GM19099 (cell line): ENCODE data around the gene SDK1.

ENCODE experiments used
- POLR2A ChIP-seq: IDR thresholded peaks from 3 replicates; pipeline ENCODE4 v1.6.1; 2011; ENCODE audit warnings: low read depth; ENCODE audit not compliant: insufficient read length; ENCODE audit errors: extremely low read depth

Gene SDK1

GRCh38 chr7:4241791-4242190, 940.7 kb downstream of the SDK1 start:
- TF ChIP-seq POLR2A, result no peak

DNA sequence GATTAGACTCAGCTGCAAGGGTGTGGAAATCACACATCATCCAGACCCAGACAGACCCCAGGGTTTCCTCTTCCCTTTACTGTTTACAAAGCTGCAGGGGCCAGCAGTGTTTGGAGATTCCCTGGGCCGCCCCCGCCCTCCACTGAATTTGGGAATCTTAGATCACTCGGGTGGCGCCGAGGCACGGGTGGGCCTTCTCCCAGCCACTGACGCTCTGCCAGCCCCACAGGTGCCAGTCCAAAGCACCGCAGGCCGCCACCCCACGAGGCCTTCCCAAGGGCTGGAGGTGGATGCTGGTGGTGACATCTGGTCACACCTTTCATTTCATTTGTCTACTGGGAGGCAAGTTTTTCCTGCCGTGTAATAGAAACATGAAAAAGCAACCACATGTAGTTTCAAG, 941.7 kb downstream of the SDK1 start:
- TF ChIP-seq POLR2A, result no peak

GRCh38 chr7:4244041-4244440, 943.0 kb downstream of the SDK1 start:
- no peak for TF ChIP-seq POLR2A

DNA sequence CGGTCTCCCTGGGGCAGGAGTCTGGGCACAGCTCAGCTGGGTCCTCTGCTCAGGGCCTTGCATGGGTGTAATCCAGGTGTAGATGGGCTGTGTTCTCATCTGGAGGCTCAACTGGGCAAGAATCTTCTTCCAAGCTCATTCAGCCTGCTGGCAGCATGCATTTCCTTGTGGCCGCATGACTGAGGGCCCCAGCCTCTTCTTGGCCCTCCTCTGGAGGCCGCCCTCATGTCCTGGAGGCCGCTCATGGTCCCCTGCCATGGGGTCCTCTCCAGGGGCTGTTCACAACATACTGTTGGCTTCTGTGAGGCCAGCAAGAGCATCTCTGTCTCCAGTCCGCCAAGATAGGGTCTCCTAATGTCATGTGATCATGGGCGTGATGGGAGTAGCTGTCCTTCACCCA, 943.6 kb downstream of the SDK1 start:
- no peak for TF ChIP-seq POLR2A

DNA sequence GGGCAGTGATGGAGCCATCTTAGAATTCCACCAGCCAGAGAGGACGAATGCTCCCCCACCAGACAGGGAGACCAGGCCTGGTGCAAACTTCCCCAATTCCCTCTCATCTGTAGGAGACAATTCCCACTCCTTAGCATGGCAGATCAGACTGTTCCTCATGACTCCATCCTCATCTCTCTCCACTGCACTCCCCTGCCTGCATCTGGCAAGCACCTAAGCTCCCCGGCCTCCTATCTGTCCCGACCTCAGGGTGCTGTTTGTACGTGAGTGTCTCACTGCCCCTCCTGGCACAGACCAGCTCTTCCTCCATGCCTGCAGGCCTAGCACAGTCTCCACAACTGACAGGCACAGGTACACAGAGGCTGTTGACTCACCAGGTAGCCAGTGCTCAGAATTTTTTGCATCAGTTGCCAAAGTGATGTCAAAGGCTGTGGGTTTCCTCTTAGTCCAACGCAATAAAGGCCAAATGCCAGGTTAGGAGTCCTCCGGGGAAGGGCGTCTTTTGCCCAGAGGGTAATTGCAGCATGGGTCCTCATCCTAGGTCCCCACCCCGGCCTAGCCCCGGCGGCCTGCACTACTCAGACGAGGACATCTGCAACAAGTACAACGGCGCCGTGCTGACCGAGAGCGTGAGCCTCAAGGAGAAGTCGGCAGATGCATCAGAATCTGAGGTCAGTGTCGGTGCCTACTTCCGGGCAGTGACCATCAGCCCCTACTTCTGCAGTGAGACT, 944.2 kb downstream of the SDK1 start:
- no peak for TF ChIP-seq POLR2A

- TF ChIP-seq POLR2A, result no peak
These were observed 944.9 kb downstream of the SDK1 start for GRCh38 chr7:4245866-4246470.

- no peak for TF ChIP-seq POLR2A
These were observed 945.5 kb downstream of the SDK1 start for GRCh38 chr7:4246536-4246935.

DNA sequence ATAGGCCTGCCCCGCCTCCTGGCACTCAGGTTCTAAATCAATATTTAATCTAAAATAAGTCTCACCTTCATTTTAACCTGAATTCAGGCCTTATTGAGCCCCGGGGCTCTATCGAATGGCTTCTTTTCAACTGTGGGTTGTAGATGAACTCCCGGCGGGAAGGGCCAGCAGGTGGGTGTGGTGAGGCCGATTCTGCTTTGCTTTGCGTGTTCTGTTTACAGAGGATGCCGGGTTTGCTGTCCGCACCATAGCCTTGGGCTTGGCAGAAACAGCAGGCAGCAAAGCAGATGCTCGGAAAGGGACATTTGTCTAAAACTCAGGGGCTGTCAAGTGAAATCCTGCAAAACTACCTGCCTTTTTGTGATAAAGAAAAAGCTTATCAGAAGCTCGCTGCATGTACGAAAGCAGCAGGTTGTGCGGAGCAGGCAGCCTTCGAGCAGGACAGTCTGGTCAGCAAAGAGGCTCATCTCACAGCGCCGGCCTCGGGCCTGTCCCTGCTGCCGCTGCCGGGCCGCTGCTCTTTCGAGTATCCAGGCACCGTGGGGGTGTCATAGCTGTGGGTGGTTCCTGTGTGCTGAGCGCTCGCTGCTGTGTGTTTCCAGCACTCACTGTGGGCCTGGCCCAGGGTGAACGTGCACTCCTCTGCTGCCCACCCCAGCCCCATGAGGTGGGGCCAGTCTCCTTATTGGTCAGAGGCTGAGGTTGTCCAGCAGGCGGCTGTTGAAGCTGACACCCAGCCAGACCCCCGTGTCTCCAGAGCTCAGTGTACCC, 946.2 kb downstream of the SDK1 start:
- no peak for TF ChIP-seq POLR2A

- no peak for TF ChIP-seq POLR2A
These were observed 947.2 kb downstream of the SDK1 start for GRCh38 chr7:4248295-4248694.

- no peak for TF ChIP-seq POLR2A
These were observed 948.2 kb downstream of the SDK1 start for GRCh38 chr7:4249241-4249640.

GRCh38 chr7:4255336-4255735, 954.3 kb downstream of the SDK1 start:
- no peak for TF ChIP-seq POLR2A

DNA sequence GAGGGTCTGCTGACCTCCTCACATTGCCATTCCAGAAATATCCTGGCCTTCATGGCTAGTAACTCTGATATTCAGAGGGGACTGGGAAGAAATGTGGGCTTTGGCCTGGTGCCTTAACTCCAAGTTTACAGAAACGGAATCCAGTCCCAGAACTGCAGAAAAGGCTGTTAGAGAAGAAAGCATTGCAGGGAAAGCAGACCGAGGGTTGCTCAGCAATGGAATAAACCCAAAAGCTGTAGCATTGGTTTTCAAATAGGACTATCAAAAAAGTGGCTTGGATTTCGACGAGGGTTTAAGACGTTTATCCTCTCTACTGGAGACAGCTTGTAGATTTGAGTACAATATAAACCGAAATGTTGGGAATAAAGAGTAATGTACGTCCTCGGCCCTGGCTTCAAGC, 955.2 kb downstream of the SDK1 start:
- no peak for TF ChIP-seq POLR2A

DNA sequence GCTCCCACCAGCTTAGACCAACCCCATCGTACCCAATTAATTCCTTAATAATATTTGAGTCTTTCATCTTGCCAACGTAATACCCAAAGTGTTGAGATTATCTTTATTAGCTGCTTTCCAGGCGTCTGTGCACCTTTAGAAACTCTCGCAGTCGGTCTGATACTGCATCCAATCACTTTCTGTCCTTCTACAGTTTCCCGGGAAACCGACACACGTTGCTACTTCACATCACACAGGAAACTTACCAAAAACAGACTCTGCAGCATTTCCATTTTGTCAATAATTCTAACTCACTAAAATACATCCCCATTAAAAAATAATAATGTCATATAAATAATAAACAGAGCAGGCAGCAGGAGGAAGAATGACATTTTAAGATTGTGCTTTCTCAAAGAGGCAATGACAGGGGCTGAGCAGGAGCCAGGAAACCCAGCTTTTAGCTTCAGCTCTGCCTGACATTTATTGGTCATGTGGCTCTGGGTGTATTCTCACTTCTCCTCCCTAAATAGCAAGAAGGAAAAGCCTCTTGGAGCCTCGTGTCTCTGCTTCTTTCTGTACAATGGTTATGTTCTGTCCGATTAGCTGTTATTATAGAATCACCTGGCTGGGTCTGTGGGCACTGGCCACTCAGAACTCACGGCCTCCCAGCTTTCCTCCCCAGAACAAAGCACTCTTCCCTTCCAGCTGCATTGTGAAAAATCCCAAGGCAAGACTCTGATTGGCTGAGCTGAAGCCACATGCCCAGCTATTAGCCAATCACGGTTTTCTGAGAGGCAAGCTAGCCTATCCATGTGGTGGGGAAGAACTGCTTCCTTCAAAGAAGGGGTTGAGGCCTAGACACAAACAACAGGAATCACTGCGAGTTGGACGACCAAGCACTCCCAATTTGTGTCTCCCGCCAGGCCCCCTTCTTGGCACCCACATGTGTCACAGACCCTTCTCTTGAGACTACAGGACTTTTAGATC, 956.4 kb downstream of the SDK1 start:
- no peak for TF ChIP-seq POLR2A

DNA sequence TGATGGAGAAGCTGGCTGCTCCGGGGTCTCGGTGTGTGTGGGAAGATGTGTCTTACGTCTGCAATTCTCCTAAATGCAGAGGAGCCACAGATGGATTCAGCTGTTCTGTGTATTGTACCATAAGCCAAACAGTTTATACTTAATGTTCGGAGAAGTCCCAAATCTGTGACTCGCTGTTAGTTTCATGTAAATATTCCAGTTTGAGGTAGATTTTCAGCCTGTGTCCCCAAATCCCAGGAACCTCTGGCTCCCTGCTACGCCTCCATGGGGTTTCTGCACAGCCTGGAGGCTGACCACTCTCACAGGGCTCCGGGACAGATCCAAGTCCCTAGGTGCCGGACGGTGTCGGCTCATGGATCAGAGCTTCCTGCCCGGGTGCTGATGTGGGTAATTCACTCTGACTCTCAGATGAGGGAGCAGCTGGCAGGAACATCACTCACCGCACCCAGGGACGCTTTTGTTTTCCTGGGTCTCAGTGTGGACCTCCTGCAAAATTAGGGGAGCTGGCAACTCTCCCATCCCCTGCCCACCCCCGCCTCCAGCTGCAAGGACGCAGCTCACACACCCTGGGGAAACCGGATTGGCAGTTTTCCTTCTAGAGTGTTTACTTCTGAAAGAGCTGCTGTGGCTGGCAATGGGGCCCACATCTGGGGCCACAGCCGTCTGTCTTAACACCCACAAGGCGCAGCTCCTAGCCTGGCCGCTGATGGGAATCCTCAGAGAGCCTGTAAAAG, 960.0 kb downstream of the SDK1 start:
- no peak for TF ChIP-seq POLR2A
